ENCODE results near the gene ABCG5. TPM values are rescaled to one million over a fixed set of nuclear protein-coding genes. Genes with fewer than 3 reads are reported as not detected.

Gene ABCG5
- total and polyA plus RNA-seq, 2 experiments from 2014 or later = 0.08 TPM; not detected in 1

- no peak for TF ChIP-seq REST (IDR thresholded peaks at IDR 0.05; ENCODE audit: unreplicated experiment)
Measured at GRCh38 chr2:43880471-43880870, 41.8 kb upstream of the ABCG5 start (continued).

GRCh38 chr2:43879261-43879660 is 40.6 kb upstream of the ABCG5 start:
- no peaks in the 10 kb centered on the region for H3K9me2 ChIP-seq (ENCODE audit: insufficient read depth)
- no peak overlapping the region for H2AFZ ChIP-seq
- H3K4me1 ChIP-seq (ENCODE audit: insufficient read depth) = peaks cover 6% of the 10 kb centered on the region; the same call in 1 of the 2 replicates
- Mint-ChIP-seq H3K4me3 (no peak overlapping the region), H3K36me3 (ENCODE audit: low read depth) (no peaks in the 10 kb centered on the region), H3K4me1 (peaks cover 5% of the 10 kb centered on the region; the same call in 1 of the 3 replicates), H3K27me3 (ENCODE audit: insufficient read depth, low read depth, poor library complexity) (peaks cover 6% of the 10 kb centered on the region), H3K9me3 (no peaks in the 10 kb centered on the region), H3K27ac (no peak overlapping the region)
- H3K27me3 ChIP-seq (ENCODE audit: insufficient read depth) = no peaks in the 10 kb centered on the region
- H3K36me3 ChIP-seq (ENCODE audit: insufficient read depth) = no peaks in the 10 kb centered on the region
- no peak overlapping the region for H3K27ac ChIP-seq (ENCODE audit: low read depth)
- ATAC-seq (no peak), DNase-seq (ENCODE audit: low spot score) (no peak)
- no peak overlapping the region for H3K4me2 ChIP-seq
- H3K4me3 ChIP-seq = no peak overlapping the region
- H3F3A ChIP-seq (replicated peaks; ENCODE audit: low read depth) = 0 out of 2 replicates have a peak, but pooled peaks cover 6% of the 10 kb centered on the region
- no peaks in the 10 kb centered on the region for H3K79me2 ChIP-seq (replicated peaks; ENCODE audit: insufficient read depth)
- no peaks in the 10 kb centered on the region for H4K20me1 ChIP-seq (replicated peaks; ENCODE audit: insufficient read depth)
- no peak for TF ChIP-seq JUNB (IDR thresholded peaks at IDR 0.05; ENCODE audit: unreplicated experiment)
- no peak for TF ChIP-seq ZNF331 (CRISPR knock-in tag; IDR thresholded peaks at IDR 0.05; ENCODE audit: low read depth)
- TF ChIP-seq STAT1 (IDR thresholded peaks at IDR 0.05; ENCODE audit: unreplicated experiment) = no peak
- no peak for TF ChIP-seq CTCF (conservative IDR thresholded peaks at IDR 0.05; ENCODE audit: low read depth in 2 of 2)
- no peak for TF ChIP-seq POLR2AphosphoS5 (IDR thresholded peaks at IDR 0.05; ENCODE audit: low read depth)
- no peak for TF ChIP-seq REST (IDR thresholded peaks at IDR 0.05; ENCODE audit: unreplicated experiment)
- TF ChIP-seq CREB1 (CRISPR knock-in tag; IDR thresholded peaks at IDR 0.05; ENCODE audit: low read depth) = no peak
- TF ChIP-seq EZH2 (IDR thresholded peaks at IDR 0.05; ENCODE audit: low read depth, unreplicated experiment) = no peak
- TF ChIP-seq ZNF114 (CRISPR knock-in tag; IDR thresholded peaks at IDR 0.05) = no peak
- TF ChIP-seq EZH2phosphoT487 (IDR thresholded peaks at IDR 0.05; ENCODE audit: unreplicated experiment) = no peak
- TF ChIP-seq NANOG (IDR thresholded peaks at IDR 0.05; ENCODE audit: borderline replicate concordance) = no peak
- TF ChIP-seq ETS1 (IDR thresholded peaks at IDR 0.05) = no peak
